HL-60 (cell line): ENCODE measurements around the gene MCCC1.

ENCODE experiments used
- CTCF ChIP-seq: IDR thresholded peaks from one replicate; pipeline ENCODE4 v1.5.1; 2011; ENCODE audit warnings: low read length, control low read depth, inconsistent platforms; ENCODE audit not compliant: insufficient read depth
- GABPA ChIP-seq: IDR thresholded peaks from 2 replicates; pipeline ENCODE4 v1.6.1; 2012; ENCODE audit warnings: low read depth
- POLR2AphosphoS5 ChIP-seq: IDR thresholded peaks from 2 replicates; pipeline ENCODE4 v1.6.1; 2012; ENCODE audit warnings: low read depth
- SPI1 ChIP-seq: IDR thresholded peaks from 2 replicates; pipeline ENCODE4 v1.6.1; 2012; ENCODE audit warnings: low read depth, mild to moderate bottlenecking, borderline replicate concordance

GRCh38 chr3:183044547-183045229 is 54.6 kb downstream of the MCCC1 start:
- TF ChIP-seq CTCF = no peak
- no peak for TF ChIP-seq POLR2AphosphoS5
- no peak for TF ChIP-seq SPI1
- no peak for TF ChIP-seq GABPA
